CD4-positive, alpha-beta T cell treated with Interleukin-2 at 100 ng/mL for 4 hours (primary cell): ENCODE results near the gene ACSL5.
"Not testable (repeated sequence)": the region's sequence is repeated elsewhere in the genome, so short reads cannot be mapped to it uniquely, and the experiment has no call there.

Experiments used
- DNase-seq: peaks from one replicate; pipeline ENCODE4 v3.0.0-alpha.2; 2020; ENCODE audit warnings: low spot score

ACSL5 gene

DNA sequence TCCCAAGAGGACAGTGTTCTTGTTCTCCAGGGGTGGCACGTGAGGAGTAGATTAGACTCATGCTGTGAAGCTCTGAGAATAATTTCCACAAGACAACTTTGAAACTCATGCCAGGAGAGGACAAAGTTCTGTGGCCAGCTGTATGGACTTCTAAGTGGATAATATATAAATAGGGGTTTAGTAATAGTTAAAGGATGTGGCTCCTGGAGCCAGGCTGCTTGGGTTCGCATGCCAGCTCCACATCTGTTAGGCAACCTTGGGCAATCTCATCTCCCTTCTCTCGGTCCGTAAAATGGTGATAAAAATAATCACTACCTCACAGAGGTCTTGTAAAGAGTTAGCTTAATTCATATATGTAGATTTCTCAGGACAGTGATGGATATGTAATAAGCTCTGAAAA, 35.8 kb downstream of the ACSL5 start:
- DNase-seq: no peak

DNA sequence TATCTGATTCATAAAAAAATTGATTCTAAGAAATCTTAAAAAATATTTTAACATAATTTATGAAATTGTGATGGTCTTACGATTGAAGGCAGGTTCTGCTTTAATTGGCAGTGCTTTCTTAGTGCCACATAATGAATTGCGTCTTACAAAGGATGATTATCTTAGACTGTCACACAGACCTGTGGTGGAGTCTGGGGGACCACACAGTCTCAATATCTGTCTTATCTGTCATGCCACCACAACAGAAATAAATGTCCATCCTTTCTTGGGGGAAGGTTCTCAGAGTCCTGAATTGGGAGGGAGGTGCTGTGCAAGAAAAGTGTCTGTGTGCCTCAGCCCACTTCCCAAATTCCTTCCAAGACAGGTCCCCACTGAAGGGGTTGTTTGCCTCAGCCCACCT, 38.8 kb downstream of the ACSL5 start:
- DNase-seq: no peak

DNA sequence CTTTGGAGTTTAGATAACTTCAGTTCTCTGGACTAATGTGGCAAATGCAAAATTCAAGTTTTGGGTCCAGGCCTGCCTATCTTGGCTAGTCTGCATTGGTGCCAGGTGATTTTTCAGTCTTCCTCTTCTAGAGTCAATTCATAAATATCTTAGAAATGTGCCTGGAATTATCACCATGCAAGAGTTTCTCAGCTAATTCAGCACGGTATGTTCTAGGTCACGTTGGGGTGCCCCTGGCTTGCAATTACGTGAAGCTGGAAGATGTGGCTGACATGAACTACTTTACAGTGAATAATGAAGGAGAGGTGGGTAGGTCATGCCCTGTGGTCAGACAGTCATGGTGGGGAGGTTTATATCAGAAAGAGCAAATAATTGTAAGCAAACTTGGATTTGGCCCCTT, 47.8 kb downstream of the ACSL5 start:
- DNase-seq: no peak

DNA sequence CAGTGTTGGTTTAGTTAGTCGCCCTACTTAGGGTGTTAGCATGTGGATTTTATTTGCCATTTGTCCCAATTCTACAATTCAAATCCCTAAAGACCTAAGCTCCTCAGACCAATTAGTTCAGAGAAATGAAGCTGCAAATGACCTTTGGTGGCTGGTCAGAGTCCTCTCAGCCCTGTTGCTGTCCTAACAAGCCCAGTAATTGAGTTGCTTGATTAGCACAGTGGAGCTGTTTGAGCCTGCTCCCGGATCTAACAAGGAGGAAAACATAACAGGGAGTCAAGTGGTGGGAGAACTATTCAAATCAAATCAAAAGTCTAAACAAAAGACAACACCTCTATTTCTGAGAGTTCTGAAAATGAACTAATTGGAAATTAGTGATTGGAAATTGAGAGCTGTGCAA, 50.7 kb downstream of the ACSL5 start:
- no peak for DNase-seq

DNA sequence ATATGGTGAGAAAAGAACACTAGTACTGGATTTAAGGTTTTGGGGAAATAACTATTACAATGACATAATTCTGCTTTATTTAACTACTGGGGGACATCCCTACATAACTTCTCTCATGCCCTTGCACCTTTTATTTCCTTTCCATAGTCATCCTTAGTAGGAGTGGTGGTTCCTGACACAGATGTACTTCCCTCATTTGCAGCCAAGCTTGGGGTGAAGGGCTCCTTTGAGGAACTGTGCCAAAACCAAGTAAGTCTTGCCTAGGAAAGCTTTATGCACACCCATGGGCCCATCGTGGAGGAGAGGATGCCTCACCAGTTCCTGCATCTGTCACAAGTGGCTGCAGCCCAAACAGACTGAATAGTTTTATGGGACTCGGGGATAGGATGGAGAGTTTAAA, 52.2 kb downstream of the ACSL5 start:
- no peak for DNase-seq

DNA sequence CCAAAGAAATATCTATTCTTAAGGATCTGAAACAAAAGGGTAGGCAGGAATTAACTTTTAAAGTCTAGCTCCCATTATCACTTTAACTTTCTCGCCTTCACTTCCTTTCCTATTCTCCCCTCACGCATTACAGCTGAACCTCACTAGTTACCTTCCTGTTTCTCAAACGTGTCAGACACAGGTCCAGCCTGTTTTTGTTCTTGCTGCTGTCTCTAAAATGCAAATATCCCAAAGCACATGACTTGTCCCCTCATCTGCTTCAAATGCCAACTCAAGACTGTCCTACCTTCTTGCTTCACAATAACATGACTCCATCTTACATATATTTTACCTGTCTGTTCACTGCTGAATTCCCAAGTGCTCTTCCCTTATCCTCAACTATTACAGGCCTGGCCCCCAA, 55.2 kb downstream of the ACSL5 start:
- no peak for DNase-seq

DNA sequence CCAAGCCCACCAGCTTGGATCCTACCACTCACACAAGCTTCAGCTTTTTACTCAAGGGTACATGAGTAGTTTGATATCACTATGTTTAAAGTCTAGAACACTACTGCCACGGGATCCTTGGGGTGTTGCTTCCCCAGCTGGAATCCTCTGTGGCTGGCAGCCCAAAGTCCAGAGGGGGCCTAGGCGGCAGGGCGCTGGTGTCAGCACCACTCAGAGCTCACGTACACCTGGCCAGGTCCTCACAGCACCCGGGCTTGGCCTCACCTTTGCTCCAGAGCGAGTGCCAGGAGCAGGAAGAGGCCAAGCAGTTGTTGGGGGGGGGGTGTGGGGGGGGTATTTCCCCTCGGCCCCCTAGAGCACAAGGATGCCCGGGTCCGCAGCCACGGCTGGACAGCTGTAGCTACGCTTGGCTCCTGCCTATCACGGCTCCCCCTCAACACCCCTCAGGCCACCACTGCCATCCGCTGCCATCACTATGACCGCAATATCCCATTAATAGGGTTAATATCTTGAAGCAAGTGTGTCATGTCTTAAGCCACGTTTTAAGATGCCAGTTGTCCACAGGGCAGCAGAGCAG, 55.8 kb downstream of the ACSL5 start:
- DNase-seq: no peak

DNA sequence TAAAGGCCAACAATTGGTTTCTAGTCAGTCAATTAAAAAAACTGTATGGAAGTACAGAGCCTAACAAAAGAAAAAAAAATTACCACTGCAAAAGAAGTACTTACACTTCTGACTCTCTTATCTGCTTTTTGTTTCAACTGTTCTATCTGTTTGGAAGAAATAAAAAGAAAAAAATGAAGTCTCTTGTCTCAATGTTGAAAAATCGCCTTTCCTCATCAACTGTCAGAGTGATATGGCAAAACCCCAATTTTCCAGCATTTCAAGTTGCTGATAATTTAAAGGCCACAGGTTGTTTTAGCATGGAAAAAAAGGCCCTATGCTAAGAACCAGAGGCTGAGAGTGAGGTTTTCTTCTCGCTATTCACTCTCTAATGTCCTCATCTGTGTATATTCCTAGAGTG, 59.2 kb downstream of the ACSL5 start:
- DNase-seq: no peak

DNA sequence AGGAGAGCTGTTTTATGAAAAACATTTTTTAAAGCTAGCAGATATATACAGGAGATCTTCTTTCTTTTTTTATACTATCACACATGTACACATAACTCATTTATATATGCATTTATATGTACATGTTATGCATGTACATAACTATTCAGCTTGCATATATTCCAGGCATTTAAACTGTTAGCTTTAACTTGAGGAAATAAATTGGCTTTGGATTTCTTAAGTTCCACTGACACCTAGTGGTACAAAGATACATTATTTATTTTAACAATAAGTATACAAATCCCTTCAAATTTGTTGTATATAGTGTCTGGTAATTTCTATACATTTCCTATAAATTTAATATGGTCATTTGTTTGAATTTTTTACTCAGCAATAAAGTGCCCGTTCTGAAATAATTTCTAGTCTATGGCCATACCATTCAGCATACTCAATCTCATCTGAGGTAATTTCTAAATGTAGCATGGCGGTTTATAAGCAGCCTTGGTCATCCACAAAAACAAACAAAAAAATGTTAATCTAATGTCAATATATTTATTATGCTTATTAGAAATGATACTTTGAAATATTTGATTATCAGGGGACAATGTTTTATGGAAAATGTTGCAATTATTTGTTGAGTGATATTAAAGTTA, 61.2 kb downstream of the ACSL5 start:
- peak; percentile 23 for DNase-seq

DNA sequence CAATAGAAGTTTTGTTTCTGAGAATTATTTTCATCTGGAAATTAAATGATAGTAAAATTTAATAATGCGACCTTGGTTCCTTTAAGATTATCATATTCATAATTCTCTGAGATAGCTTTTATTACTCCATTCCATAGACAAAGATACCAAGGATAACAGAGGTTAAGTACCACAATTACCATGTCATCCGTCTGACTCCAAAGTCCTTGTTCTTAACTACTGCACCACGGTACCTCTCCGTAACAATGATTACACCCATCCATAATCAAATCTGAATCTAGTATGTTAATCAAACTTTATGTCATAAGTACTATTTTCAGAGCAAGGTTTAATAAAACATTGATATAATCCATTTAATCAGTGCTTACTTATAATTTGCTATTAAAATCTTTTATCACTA, 64.4 kb downstream of the ACSL5 start:
- no peak for DNase-seq

DNA sequence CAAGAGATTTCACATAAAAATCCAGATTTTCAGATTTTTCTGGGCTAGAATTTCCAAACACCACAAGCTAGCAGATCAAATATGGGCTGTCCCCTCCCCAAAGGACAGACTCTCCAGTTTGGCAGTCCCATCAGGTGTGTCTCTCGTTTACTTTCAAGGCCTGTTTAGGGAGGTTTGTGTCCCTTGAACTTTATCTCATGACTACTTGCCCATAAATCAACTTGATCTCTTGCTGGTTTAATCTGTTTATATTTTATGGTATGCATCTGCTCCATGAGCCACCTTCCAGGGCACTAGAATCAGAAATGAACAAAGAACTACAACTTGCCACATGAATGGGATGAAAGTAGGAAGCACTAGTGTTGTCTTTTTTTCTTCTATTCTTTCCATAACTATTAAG, 67.6 kb downstream of the ACSL5 start:
- no peak for DNase-seq

DNA sequence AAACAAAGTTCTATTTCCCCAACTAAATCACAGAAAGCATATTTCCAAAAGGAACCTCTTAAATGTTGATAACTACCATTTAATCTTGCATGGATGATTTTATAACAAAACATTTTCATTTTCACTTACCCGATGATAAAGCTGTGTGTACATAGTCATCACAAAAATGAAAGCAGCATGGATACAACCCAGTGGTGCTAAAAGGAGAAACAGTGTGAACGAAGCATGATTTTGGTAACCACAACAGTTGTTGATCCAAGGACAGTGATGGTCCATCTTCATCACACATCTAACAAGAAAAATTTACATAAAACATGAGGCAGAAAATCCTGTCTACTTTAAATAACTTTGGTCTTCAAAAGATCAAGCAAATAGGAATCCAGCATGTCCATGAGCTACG, 68.1 kb downstream of the ACSL5 start:
- DNase-seq: no peak

DNA sequence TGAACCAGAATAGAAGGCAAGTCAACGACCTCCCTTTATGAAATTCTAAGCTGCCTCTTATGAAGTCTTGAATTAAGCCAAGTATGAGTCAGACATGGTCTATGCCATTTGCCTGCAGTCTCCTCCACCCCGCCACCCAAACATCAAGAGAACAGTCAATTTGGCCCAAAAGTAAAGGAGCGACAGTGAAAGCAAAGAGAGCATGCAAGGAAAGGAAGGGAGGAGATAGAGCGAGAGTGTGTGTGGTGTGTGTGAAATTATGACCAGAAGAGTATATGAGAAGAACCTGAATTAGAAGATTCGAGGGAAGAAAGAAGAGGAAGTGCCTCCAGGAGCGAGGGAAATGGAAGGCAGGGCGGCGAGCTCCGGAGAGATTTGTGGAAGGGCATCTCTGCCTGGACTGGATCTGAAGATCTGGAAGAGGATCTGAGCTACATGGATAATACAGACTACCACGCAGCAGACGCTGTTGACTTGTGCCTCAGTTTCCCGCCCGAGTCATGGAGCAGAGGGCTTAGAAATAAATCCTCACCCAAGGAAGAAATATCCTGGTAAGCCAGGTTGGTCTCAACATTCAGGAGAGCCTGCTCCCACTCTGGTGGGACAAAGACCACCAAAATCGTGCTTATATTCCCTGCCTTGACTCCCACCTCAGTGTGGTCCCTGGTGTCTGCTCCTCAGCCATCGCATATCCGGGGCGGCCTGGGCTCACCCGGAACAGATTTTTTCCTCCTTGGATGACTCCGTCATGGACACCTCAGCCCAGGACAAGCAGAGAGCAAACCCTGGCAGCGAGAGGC, 72.3 kb downstream of the ACSL5 start:
- DNase-seq: peak; percentile 7

DNA sequence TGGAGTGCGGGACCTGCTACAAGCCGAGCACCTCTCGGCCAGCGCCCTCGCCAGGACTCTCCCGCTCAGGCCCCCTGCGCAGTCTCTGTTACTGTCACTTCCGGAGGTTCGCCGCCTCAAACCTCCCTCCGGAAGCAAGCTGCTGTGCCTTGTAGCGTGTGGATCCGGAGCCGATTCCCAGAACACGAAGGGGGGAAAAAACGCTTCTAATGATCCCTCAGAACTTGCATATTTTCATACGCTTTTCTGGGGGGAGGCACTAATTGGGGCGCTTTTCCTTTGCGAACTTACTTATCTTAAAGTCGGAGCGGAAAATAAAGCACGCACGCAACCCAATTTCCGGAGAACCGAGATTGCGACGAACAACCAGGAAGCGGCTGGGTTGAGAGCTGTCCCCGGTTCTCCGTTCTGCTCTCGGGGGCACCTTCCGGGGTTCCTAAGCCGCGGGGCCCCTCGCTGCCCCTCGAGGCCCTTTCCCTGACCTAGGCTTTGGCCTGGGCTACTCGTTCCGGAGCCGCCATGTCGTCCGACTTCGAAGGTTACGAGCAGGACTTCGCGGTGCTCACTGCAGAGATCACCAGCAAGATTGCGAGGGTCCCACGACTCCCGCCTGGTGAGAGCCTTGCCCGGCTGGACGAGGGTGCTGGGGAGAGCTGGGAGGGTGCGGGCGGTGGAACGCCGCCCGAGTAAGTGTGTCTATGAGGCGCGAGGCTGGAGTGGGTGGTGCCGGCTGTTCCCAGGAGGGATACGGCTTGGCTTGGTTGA, 73.1 kb downstream of the ACSL5 start, which contains the start of the genes VTI1A and ZDHHC6:
Gene VTI1A (plus strand): TSS at position 361 of the 765 bp plus-strand sequence. CDS start 159 bp downstream, at position 520.
Gene ZDHHC6 (minus strand): TSS at position 60 of the 765 bp plus-strand sequence. CDS start 1,478 bp downstream, outside the sequence.
- peak; percentile 83 for DNase-seq

DNA sequence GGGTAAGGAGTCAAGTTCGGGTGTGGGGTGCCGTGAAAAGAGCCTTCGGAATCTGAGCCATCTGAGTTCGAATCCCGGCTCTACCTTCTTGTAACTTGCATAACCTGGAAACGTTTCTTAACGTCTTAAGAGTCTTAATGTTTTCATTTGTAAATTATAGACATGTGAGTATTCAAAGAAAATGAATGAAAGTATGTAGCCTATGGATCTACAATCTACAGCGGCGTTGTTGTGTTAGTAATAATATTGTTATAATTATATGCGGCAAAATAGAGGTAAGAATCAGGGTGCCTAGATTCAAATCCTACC, 73.7 kb downstream of the ACSL5 start:
- no peak for DNase-seq

DNA sequence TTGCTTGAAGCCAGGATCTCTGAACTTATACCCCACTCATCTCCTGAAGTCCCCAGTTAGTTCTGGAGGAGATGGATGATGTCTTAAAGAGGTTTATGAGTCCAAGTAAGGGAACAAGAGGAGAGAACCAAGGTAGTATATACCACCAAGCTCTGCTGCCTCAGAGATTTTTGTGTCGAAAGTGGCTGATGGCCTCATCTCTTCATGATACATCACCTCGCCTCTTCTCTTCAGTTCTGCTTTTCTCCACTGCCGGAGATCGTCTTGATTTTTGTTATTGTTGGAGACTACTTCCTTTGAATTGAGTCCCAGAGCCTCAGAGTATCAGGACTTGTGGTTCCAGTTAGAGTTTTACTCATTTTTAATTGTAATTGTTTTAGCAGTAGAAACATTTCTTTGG, 75.0 kb downstream of the ACSL5 start:
- no peak for DNase-seq

DNA sequence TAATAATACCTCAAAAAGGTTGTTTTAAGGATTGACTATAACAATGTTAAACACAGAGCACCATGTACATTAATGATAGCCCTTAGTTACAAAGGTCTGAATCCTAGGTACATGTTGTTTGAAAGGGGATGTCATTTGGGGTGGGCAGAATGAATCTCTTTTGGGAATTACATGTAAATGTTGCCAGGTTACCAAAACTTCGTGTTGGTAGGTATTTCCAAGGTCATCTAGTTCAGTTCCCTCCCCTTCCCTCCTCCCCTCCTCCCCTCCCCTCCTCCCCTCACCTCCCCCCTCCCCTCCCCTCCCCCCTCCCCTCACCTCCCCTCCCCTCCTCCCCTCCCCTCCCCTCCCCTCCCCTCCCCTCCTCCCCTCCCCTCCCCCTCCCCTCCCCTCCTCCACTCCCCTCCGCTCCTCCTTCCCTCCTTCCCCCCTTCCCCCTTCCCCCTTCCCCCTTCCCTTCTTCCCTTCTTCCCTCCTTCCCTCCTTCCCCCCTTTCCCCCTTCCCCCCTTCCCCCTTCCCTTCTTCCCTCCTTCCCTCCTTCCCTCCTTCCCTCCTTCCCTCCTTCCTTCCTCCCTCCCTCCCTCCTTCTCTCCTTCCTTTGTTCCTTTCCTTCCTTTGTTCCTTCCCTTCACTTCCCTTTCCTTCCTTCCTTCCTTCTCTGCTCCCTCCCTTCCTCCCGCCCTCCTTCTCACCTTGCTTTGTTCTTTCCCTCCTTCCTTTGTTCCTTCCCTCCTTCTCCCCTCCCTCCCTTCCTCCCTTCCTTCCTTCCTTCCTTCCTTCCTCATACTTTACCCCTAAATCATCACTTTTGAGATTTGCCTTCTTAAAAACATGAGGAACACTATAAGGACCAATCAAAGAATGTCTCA, 81.2 kb downstream of the ACSL5 start:
- DNase-seq: no peak

DNA sequence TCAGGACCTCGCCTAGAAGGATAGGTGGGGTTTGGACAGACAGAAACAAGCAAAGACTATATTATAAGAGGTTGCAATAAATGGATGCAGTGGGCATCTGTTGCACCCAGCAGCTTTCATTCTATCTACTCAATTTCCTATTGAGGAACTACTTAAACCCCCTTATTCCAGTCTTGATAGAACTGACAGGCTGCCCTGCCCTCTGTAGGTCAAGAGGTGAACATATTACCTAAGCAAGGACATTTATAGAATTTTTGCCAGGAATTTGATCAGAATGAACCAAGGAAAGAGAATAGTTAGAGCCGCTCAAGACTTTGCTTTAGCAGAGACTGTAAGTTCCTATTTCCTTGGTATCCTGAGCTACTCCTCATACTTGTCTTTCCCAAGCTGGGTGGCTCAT, 82.6 kb downstream of the ACSL5 start:
- DNase-seq: no peak

DNA sequence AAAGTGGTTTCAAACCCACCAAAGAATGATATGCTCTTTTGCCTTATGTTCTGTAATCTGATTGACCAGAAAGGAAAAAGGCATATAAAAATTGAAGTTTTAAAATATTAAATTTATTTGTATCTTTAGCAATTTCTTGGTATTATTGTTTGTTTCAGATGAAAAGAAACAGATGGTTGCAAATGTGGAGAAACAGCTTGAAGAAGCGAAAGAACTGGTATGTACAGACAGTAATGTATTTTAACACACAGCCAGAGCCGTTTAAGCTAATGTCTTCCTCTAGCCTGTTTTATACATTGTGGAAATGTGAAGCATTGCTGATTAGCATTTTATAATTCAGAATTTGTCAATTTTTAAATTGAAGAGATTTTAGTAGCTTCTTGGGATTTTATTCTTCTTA, 86.5 kb downstream of the ACSL5 start:
- DNase-seq: no peak

DNA sequence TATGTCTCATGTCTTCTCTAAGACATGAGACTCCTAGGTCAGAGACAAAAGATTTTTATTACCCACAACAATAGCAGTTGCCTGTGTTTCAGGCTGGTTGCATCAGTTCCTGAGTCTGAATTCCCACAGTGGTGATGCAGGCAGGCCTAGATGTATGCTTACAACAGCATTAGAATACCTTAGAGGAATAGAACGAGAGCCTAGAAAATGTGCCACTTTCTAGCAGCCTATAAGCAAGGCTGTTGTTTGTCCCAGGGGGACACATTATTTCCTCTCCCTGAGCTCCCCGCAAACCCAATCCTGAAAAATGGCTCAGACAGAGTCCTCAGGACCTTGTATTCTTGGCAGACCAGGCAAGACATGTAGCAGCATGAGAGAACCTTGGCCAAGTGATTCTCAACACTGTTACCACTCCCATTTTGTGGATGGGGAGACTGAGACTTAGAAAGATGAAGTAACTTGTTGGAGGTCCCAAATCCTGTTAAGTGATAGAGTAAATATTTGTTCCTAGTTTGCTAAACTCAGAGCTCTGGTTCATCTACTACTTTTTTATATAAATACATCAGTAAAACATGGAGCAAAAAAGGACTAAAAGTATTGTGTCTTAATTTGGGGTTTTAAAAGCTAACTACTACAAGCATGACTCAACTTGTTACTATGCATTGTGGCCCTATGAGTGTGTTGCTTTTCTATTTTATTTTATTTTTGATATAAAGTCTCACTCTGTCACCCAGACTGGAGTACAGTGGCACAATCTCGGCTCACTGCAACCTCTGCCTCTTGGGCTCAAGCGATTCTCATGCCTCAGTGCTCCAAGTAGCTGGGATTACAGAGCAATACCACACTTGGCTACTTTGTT, 87.3 kb downstream of the ACSL5 start:
- DNase-seq: no peak

DNA sequence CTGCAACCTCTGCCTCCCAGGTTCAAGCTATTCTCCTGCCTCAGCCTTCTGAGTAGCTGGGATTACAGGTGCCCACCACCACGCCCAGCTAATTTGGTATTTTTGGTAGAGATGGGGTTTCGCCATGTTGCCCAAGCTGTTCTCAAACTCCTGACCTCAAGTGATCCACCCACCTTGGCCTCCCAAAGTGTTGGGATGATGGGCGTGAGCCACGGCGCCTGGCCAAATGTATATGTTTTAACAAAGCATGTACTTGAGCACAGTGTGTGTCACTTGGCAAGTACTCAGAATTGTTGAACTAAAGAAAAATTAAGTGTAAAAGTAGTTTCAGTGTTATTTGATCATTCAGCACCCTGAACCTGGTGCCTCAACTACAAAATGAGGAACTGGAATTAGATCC, 90.2 kb downstream of the ACSL5 start:
- not testable (repeated sequence) for DNase-seq
